Prostate gland (tissue), 2 donors: ENCODE data around the gene INSM1.

Source experiments
- POLR2A ChIP-seq: fragments of 450-650 bp; IDR thresholded peaks from one replicate; pipeline ENCODE4 v1.6.1; 2016; ENCODE audit warnings: antibody characterized with exemption, mild to moderate bottlenecking
- POLR2AphosphoS5 ChIP-seq: sonication (generic); formaldehyde crosslinking; IDR thresholded peaks from one replicate; pipeline ENCODE4 v1.6.1; 2017; ENCODE audit warnings: antibody characterized with exemption
- TF ChIP-seq, protein P1 (sequence below), 4 experiments: fragments of 200-600 bp in 2 of 4; fragments of 450-650 bp in 2 of 4; sonication (generic) in 2 of 4; IDR thresholded peaks; 1 replicate in 3 of 4; 2 replicates in 1 of 4; pipeline ENCODE4 v1.5.1; 2016 to 2019; ENCODE audit warnings: antibody characterized with exemption in 4 of 4, mild to moderate bottlenecking in 2 of 4, moderate library complexity in 2 of 4

DNA sequence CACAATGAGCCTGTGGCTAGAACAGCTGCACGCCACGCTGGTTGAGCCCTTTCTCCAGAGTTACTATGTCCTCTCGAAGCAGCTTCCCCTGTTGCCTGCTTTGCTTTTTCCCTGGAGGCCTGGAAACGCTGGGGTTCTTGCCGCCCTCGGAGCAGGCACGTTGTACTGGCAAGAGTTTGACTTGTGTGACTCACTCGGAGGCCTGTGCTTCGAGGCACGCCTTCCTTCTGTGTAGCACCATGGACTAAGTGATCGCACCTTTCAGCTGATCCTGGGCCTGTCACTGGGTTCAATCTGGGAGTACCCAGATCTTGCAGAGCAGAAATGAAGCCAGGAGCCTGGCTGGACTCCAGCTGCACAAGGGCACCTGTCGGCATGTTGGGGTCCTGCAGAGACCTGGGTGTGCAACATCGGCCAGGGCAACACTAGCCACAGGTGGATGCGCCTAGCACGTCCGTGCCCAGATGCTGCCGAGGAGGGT is 5.2 kb downstream of the INSM1 start:
- TF ChIP-seq, protein P1, sequence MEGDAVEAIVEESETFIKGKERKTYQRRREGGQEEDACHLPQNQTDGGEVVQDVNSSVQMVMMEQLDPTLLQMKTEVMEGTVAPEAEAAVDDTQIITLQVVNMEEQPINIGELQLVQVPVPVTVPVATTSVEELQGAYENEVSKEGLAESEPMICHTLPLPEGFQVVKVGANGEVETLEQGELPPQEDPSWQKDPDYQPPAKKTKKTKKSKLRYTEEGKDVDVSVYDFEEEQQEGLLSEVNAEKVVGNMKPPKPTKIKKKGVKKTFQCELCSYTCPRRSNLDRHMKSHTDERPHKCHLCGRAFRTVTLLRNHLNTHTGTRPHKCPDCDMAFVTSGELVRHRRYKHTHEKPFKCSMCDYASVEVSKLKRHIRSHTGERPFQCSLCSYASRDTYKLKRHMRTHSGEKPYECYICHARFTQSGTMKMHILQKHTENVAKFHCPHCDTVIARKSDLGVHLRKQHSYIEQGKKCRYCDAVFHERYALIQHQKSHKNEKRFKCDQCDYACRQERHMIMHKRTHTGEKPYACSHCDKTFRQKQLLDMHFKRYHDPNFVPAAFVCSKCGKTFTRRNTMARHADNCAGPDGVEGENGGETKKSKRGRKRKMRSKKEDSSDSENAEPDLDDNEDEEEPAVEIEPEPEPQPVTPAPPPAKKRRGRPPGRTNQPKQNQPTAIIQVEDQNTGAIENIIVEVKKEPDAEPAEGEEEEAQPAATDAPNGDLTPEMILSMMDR (IDR thresholded peaks at IDR 0.05): no peak
- TF ChIP-seq POLR2A (no peak), POLR2AphosphoS5 (no peak)
